Measurements from ENCODE around the gene PCYT2. TPM values are rescaled to one million over a fixed set of nuclear protein-coding genes. Genes with fewer than 3 reads are reported as not detected.
"Not testable (repeated sequence)": the region's sequence is repeated elsewhere in the genome, so short reads cannot be mapped to it uniquely, and the experiment has no call there.

Gene PCYT2
- total RNA-seq, 1 experiment from 2014 or later: 30.4 TPM

DNA sequence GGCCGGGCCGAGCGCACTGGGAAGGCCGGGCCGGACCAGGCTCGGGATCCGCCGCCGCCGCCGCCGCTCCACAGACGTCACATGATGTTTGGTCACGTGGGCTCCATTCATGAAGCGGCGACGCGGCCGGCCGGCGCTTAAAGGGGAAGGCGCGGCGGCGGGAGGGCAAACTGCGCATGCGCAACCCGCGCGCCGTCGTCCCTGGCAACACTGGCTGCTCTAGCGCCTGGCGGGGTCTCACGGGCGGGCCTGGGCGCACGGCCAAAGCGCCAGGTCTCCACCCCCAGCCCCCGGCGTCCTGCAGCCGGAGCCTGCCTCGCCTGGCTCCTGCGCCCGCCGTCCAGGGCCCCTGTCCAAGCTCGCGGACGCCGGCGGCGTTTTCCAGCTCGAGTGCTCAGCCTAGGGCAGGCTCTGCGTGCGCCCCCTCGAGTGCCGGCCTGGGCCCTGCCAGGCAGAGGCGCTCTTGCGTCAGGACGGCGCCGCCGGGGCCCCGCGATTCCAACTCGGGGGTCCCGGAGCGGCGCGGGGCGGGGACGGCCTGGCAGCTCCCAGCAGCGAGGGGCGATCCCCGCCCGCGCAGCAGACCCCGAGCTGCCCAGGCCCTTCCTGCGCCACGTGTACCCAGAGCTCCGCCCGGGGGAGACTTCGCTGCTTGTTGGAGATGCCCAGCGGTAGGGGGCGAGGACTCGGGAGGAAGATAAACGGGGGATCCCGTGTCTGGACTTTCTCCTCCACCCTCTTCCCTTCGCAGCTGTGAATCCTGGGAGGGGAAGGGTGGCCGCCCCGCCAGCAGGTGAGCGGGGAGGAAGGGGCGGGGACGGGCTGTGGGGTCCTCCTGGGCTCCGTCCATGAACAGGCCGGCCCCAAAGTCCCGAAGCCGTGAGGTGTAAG lies 16.7 kb upstream of the PCYT2 start, which contains the start of gene MAFG:
Gene MAFG, minus strand, starts transcription at position 83 of the 891 bp plus-strand sequence. CDS start 4,550 bp downstream, outside the sequence.
- DNase-seq (ENCODE audit: low read depth): peak; percentile 90

DNA sequence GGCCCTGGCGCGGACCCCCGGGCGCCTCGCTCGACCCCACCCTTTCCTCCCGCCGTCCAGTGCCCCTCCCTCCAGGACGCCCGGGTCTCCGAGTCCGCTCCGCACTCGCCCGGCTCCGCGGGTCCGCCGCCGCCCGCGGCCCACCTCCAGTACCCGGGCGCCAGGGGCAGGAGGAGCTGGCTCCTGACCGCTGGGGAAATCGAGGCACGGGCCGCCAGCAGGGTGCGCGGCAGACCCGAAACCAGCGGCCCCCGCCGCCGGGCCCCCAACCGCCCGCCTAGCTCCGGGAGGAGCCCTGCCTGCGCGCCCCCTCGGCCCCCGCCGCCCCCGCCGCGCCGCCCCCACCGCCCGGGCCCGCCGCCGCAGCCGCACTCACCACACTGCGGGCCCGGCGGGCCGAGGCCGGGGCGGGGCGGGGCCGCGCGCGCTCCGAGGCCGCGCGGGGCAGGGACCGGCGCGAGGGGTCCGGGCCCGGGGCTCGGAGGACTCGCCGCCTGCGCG lies 16.0 kb upstream of the PCYT2 start:
- no peak for DNase-seq (ENCODE audit: low read depth)

DNA sequence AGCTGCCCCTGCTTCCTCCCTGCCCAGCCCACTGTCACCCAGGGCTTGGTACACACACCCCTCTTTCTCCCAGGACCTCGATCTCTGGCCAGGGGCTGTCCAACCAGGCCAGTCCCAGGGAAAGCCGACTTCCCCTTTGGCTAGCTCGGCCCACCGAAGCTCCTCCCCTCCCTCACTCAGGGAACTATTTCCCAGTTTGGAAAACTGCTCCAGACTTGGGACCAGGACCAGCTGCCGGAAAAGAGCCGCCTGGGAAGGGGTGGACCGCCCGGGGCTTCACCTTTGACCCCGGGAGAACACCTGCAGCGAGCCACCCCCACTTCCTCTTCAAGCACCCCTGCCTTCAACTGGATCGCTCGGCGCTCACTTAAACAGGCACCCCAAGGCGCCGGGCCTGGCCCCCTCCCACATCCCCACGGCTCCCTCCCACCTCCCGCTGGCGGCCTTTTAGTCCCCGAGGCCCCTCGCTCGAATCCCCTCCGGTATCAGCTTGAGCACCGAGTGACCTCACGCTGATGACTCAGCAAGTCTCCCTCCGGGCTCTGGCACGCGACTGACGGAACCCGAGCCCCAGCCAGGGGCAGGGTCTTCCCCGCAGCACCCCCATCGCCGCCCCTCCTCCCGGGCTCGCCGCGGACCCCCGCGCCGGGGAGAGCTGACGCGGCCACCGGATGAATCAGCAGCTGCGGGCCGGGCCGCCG lies 15.4 kb upstream of the PCYT2 start:
- DNase-seq (ENCODE audit: low read depth): peak; percentile 86

DNA sequence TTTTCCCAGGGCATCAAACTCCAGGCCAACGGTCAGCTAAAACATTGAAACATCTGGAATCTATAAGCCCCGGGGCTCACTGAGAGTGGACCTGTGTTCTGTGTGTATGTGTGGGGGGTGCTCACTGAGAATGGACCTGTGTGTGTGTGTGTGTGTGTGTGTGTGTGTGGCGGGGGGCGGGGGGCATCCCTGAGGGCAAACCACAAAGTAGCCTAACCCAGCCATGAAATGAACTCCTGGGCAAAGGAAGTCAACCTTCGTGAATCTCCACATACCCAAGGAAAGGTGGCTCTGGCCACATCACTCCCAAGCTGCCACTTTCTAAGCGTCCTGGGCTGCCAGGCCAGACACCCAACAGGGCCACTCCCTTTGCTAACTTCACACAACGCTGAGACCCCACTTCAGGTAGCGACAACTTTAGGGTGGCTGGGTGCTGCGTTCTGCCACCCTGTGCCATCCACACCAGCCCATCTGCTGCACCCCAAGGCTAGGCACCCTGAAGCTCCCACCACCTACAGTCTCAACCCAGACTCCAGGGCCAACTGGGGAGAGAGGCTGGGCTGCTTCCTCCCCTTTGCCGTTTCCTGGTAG lies 14.8 kb upstream of the PCYT2 start:
- no peak for DNase-seq (ENCODE audit: low read depth)

DNA sequence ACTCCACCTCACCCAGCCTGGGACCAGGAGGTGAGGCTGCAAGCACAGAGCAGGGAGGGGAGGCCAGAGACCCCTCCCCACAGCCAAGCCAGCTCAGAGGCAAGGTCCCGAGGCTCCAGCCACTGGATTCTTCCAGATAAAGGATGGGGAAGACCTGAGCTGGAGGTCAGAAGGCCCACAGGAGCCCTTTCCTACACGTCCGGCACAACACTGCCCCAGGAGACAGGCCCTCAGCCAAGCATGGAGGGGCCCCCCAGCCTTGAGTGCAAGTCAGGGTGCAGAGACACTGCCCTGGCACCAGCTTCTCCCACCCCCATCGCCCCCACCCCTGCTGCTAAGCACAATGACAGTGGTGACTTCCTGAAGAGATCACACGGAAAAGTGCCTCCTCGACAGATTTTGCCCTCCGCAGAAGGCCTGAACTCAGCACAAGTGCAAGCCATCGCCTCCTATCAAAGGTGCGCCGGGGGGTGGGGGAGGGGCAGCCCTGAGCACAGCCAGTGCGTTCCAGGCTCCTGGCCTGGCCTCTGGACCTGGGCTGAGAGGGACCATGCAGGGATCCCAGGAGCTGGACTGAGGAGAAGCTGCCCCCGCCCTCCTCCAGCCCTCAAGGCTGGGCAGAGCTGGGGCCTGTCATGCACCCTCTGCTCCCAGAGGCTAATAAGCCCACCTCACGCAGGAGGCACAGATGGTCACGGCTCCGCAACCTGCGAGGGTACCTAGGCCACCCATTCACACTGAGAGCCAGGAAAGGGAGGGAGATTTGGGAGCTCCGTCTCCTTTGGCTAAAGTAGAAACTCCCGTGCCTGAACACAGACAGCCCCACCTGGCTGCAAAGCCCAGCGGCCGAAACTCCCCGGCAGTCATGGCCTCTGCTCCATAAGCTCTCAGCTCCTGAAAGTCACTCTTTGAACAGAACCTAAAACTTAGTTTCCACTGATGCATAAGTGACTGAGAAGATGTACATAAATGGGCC lies 13.6 kb upstream of the PCYT2 start:
- no peak for DNase-seq (ENCODE audit: low read depth)

DNA sequence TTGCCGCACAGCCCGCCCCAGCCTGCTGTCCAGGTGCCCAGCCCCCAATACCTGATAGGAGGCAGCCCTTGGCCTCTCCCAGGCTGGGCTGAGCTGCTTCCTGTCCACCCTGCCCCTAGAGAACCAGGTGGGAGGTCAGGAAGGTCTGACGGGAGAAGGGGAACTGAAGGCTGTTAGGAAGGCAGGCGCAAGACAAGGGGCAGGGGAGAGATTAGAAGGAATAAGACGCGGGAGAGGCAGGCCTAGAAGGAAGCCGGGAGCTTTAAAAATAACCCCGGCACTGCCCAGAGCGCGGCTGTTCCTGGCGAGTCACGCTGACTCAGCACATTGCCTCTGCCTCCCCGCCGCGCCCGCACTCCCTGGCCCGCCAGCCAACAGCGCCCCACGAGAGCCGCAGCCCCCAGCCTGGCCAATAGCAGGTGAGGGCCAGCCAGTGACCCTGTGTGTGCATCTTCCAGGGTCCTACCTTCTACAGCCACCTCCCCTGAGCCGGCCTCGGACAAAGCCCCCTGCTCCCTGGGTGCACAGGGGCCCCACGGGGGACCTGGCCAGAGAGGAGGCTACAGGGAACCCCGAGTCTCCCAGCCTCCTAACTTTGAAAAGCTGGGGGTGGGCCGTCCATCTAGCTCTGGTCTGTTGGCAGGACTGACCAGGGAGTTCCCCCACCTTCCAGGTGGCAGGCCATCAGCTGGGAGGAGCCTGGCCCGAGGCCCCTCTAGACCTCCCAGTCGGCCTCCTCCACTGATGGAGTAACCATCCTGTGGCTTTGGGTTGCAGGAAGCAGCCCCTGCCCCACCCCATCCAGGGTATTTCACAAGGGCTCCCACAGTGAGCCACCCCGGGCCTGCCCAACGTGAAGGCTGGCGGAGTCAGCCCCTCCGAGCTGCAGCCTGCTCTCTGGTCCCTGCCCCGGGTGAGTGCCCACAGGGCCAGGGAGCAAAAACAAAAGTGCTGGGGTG lies 12.4 kb upstream of the PCYT2 start:
- peak; percentile 80 for DNase-seq (ENCODE audit: low read depth)

DNA sequence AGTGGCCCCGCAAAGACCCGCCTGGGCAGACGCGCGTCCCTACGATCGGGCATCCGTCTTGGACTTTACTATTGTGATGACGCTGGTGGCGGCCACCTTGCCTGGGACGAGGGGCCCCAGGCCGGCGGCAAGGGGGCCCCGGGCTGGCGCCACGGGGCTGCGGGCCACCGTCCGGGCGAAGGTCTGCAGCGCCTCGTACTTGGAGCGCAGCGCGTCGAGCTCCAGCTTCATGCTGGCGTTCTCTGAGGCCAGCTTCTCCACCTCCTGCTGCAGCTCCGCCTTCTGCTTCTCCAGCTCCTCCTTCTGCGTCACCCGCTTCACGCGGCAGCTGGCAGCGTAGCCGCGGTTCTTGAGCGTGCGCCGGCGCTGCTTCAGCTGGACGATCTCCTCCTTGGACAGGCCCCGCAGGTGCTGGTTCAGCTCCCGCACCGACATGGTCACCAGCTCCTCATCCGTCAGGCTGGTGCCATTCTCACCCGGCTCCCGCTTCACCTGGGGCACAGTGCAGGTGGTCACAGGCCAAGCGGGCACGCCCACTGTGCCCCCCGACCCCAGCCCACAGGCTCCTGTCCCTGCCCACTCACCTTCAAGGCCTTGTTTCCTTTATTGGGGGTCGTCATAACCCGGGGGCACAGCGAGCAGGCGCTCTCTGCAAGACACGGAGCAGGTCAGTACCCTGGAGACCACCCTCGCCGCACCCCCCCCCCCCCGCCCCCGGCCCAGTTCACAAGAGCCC lies 11.5 kb upstream of the PCYT2 start:
- DNase-seq (ENCODE audit: low read depth): no peak

DNA sequence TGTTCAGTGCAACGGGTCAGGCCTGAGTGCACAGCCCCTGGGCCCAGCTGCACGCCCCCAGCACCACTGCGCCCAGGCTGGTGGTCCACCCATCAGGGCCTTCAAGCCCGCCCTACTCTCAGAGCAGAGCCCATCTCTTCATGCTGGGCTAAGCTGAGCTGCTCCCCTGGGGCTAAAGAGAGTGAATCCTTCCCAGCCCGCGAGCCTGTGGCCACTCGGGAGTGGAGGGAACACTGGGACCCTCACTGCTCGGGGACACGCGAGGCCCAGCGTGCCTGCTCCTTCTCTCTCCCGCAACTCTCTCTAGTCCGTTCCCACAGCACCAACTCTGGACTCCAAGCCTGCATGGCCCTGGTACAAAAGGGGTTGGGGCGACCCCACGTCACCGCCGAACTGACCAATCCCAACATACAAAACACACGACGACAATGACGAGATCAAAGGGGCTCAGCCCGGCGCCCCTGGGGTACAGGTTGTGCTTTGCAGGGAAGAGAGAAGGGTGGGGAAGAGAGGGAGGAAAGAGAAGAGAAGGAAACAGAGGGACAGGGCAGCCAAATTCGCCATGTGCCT lies 10.9 kb upstream of the PCYT2 start:
- DNase-seq (ENCODE audit: low read depth): no peak

DNA sequence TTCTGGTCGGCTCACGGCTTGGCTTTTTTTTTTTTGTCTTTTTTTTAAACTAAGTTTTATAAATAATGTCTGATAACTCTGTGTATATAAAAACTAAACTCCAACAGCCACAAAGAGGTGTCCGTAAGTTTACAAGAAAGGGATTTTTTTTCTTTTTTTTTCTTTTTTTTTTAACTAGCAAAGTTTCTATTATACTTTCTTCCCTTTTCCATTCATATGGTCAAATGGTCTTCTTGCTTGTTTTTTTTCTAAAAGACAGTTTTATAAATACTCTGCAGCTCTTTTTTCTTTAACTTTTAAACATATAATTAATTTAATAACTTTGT lies 10.3 kb upstream of the PCYT2 start:
- no peak for DNase-seq (ENCODE audit: low read depth)

DNA sequence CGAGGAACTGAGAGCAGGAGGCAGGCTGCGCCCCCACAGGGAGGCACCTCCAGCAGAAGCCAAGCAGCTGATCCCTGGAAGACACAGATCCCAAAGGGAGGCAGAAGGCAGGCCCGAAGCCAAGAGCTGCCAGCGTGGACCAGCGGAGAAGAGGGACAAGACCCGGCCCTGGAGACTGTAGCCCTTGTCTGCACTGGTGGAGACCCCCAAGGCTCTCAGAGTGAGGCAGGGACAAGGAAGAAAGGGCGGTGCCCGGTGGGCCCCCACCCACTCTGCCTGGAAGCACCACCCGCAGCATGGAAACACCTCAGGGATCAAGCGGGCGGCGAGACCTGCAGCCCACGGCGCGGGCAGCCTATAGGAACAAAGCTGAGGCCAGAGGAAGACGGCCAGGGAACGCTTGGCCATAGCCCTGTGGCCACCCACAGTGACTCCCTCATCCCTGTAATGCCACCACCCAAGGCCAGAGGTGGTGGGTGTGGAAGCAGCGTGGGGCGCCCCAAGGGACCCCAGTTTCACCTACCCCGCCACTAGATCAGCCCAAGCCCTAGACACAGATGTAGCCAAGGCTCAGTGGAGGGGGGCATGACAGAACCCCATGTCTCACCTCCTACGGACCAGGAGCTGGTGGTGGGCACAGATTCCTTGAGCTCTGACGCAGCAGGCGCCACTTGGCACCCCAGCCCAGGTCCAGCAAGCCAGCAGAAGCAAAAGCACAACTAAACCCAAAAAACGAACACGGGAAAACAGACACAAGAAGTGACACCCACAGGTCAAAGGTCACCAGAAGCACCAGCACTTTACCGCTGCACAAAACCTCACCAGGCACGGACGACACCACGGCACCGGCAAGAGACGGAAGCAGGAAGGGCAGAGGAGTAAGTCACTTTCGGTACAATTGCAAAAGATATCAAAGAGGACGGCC lies 9.7 kb upstream of the PCYT2 start:
- DNase-seq (ENCODE audit: low read depth): no peak

DNA sequence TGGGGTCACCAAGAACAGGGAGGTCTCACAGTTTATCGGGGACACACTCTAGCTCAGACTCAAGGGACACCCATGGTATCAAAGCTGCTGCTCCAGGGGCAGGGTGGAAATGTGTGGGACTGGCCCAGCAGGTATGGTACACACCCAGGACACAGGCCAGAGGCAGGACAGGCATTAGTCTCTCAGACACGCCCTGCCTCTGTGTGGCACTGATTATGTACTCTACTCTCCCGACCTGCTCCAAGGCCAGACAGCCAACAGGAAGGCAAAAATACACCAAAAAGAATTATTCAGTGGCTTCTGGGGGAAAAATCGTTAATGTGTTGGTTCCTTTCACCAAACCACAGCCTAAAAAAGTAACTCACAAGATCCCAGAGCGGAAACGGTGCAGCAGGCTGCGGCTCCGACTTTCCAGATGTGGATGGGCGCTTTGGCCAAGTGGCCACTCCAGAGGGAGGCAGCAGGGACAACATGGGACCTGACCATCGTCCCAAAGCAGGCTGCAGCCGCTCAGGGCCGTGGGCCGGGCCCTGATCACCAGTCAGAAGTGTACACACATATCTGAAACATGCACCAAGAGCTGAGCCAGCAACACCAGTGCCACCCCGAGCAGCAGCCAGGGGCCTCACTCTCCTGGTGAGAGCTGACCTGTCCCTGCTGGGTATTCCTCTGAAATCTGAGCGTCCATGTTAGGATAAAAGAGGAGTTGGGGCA lies 7.8 kb upstream of the PCYT2 start:
- no peak for DNase-seq (ENCODE audit: low read depth)

DNA sequence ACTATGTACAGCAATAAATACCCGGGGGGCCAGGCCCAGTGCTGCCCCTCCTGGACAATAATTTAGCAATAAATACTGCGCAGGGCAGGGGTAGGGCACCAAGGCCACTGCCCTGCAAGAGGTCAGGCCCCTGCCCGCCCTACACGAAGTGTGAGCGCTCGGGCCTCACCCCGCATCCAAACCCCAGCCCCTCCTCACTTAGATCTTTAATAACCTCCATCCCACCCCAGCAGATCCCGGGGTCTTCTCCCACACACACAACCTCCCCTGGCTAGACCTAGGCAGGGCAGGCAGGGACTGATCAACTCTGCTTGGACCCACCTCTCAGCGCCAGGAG lies 7.1 kb upstream of the PCYT2 start:
- not testable (repeated sequence) for DNase-seq (ENCODE audit: low read depth)

DNA sequence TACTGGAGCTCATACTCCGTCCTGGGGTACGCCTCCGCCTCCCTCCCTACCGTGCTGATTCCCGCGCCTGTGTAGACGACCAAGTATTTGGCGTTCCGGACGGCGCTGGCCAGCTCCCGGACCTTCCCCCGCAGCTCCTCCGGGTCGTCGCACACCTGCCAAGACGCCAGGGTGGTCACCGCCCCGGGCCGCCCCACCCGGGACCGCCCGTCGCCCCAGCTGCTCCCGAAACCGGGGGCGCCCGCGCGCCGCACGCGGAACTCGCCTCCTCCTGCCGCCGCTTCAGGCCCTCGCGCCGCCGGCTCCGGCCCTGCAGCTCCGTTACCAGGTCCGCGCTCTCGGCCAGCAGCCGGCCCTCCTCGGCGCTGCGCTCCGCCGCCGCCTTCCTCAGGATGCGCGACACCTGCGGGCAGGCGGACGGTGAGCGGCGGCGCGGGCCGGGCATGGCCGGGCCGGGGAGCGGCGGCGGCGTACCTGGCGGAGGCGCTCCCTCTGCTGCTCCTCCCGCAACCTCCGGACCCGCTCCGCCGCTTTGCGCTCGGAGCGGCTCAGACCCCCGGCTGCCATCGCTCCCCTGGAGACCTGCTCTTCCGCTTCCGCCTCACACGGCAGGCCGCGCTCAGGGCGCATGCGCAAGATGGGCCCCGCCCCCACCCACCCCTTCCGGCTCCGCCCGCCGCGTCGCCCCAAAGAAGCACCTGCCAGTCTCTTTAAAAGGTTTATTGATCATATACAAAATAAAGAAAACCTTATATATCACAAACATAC lies 6.5 kb upstream of the PCYT2 start, which contains the start of gene SIRT7:
Gene SIRT7, minus strand, starts transcription at position 612 of the 768 bp plus-strand sequence. Its CDS starts 45 bp downstream, at position 567.
- peak; percentile 54 for DNase-seq (ENCODE audit: low read depth)

DNA sequence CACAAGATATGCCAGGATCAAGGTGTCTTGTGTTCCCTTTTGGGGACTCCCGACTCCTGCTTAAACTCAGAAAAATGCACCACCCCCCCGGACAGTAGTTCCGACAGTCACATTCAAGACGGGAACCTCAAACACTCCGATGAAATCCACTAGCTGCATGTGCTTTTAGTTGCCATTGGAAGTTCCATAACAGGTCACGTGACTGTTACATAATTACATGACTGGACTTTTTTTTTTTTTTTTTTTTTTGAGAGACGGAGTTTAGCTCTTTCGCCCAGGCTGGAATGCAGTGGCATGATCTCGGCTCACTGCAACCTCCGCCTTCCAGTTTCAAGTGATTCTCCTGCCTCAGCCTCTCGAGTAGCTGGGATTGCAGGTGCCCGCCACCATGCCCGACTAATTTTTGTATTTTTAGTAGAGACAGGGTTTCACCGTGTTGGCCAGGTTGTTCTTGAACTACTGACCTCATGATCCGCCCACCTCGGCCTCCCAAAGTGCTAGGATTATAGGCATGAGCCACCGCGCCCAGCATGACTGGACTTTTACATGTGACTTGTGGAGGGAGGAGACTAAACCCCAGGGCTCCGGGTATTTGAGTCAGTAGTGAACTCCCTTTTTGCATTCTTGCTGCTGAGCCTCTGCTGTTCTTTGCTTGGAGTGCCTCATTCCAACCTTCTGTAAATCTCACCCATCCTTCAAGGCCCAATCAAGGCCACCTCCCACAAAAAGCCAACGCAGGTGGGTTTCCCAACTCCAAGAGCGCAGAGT lies 5.2 kb upstream of the PCYT2 start:
- DNase-seq (ENCODE audit: low read depth): peak; percentile 82

DNA sequence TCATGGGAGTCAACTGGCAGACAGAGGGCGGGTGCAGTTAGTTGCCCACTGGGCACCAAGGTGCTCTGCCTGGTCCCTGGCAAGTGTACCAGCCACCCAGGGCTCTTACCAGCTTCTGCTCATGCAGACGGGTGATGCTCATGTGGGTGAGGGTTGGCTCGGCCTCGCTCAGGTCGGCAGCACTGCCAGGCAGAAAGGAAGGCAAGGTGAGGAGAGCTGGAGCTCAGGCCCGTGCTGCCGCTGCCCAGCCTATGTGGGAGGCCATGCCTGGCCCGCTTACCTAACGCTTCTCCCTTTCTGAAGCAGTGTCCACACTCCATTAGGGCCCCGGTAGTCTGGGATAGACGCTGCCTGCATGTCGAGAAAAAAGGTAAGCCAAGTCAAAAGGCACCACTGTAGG lies 4.1 kb upstream of the PCYT2 start:
- no peak for DNase-seq (ENCODE audit: low read depth)

Data from LHCN-M2 (cell line).